Stimulated activated CD4-positive, alpha-beta T cell treated with anti-CD3 and anti-CD28 coated beads, Interleukin-2, amount 100 ng/mL, for 24 hours (primary cell): ENCODE results near the gene SLC10A7.

Experiments used
- DNase-seq, 2 donors: peaks; one replicate each; pipeline ENCODE4 v3.0.0-alpha.2; 2020

Gene SLC10A7

DNA sequence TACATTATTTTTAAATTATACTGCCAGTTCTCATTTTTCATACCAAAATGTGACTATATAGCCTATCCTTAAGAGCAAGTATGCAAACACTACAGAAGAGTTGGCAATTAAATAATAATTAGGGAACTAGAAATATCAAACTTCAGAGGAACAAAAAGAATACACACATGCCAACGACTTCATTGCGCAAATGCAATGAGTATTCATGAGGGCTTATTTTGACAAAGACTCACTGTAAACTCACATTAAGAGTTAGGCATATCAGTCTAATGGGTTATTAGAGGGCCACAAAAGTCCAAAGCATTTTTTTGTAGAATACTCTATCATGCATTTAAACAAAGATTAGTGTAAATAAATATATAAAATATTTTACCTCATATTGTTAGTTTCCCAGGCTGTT is 31.6 kb downstream of the SLC10A7 start:
- no peak for DNase-seq

DNA sequence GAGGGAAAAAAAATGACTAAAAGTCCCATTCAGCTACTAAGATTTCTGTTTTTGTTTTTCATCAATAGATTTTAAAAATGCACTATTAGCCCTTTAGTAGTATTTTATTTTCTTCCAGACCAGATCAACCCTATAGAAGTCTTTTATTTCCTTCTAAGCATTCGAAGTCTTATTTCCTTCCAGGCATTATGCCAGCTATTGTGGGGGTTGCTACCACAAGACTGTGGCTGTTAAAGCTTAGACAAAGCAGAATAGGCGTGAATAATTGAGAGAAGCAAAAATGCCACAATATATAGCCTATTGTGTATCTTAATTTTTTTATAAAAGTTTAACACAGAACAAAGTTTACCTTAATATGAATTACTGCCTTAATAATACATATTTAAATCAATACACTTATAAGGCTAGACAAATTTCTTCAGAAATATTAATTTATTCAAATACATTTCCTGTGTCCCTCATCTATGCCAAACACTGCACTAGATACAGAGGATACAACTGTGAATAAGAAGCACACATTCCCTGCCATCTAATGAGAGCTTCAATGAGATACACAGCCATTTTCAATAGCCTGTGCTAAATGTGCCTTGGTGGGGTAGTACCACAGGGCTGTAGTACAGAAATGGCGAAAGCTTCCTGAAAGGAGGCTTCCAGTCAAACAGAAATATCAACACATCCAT is 33.1 kb downstream of the SLC10A7 start:
- no peak for DNase-seq

DNA sequence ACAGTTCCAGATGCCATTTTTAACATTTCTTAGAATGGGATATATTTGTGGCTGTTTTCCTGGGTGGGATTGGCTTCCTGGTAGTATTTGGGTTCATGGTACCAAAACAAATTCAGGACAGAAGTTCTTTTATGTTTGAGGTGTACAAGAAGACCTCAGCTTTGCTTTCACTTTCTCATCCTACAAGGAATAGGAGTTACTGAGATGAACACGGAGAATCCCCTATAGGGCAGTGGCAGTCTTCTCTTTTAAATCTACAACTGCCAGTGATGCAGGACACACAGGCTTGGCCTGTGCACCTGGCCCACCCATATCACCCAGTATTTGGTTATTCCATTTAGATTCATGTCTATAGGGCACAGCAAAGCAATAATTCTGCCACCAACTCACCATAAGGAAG is 35.2 kb downstream of the SLC10A7 start:
- no peak for DNase-seq

DNA sequence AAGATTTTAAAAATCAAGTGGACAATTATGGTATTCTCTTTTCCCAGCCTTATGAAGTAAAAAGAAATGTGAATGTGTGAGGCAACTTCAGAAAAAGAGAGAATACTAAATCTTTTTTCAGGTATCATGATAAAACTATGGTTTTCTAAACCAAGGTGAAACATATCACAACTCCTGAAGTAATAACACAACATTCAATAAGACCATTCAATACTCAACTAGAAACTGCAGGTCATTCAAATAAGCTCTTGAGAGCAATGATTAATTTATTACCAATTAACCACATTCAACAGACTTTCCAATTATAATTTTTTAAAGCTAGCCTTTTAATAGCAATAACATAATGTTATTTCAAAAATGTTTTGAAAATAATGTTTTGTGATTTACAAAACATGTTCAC is 35.8 kb downstream of the SLC10A7 start:
- no peak for DNase-seq

DNA sequence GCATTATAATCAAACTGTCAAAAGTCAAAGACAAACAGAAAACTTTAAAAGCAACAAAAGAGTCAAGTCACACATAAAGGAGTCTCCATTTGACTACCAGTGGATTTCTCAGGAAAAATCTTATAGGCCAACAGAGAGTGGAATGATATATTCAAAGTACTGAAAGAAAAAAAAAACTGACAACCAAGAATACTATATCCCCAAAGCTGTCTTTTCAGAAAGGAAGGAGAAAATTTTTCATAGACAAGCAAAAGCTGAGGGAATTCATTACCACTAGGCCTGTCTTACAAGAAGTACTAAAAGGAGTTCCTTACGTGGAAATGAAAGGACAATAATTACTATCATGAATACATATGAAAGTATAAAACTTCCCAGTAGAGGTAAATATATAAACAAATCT is 39.0 kb downstream of the SLC10A7 start:
- no peak for DNase-seq

DNA sequence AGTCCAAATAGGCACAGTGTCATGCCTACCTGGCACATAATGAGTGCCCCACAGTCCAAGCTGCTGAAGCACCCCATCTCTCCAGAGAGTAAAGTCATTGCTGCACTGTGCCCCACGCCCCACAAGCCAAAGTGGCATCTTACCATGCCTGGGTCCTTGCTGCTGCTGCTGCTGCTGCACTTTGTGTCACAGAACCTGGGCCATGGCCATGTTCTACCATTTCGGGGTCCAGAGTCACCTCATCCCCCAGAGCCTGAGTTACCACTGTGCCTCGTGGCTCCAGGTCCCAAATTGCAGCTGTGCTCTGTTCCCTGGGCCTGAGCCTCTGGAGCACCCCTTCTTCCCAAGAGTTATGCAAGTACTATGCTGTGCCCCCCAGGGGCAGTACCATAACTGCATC is 40.5 kb downstream of the SLC10A7 start:
- no peak for DNase-seq

DNA sequence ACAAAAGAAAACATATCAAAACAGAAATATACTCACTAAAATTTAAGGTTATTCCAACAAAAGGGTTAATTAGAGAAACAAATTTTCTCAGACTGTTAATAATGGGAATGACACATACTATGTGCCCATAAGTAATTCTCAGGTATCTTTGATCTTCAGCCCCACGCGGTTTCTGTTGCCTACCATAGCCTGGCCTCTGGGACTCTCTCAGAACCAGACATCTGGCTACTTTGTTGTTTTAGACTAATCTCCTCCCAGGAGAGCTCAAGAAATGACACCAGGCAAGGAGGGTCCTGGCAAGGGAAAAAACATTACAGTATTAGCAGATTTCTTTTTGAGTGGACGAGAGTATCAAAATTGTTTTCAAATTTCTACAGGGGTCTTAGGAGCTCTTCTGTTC is 43.7 kb downstream of the SLC10A7 start:
- no peak for DNase-seq

DNA sequence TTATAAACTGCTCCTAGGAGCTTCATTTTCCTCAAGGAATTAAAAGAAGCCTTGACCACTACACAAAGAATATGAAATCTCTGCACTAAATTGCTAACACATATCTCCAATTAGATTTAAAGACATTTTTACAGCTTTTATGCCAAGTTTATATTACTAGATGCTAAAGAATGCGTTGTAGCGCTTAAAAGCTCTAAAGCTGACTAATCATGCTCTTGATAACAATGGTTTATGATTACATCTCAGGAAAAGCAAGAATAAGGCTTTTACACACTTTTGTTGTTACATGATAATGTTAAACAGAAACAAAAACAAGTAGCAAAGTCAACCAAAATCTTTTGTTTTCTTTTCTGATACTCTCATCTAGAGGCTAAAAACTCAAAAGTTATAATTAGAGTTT is 44.7 kb downstream of the SLC10A7 start:
- DNase-seq = no peak

DNA sequence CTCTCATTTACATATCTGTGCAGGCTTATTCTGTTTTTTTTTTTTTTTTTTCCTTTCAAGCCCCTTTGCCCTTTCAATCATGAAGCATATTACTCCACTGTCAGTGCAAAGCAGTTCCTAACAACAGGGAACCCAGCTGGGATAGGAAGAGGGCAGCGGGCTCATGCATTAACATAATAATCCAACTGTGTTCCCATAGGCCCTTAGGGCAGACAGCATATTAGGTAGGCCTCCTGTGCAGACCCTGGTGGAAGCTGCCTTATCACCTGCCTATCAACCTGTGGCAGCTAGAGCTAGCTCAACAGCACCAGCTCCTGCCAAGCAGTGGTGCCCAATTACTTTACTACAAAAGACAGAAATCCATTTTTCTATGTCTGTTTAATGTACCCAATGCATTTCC is 49.3 kb downstream of the SLC10A7 start:
- DNase-seq = no peak

DNA sequence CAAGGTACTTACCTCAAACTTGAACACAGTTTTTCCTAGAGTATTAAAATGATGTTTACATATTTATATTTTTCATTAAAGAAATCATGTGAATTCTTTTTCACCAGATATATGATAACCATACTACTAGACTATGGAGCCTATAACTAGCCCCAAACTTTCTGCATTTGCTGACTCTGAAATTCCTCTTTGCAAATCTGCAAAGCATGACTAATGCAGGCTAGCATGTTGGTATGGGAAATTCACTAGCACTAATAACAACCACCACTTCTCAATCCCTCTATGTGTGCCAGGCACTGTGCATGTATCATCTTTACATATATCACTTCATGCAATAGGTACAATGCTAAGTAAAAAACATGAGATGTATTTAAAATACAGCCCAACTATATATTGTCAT is 51.1 kb downstream of the SLC10A7 start:
- DNase-seq = no peak

DNA sequence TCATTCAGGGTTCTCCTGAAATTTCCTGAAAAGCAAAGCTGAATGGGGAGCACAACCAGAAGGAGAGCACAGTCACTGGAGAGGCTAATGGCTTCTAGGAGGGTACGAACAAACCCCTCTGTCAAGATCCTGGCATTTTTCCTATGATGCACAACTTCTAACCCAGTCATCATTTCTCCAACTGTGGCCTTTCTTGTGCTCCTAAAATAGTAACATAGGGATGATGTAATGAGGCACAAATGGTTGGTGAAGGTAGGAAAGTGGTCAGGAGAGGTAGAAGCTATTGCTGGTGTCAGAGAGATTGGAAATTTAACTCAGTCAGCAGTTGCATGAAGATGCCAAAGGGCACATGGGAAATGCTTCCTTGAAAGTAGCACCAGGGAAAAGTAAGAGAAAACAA is 52.7 kb downstream of the SLC10A7 start:
- DNase-seq = no peak

DNA sequence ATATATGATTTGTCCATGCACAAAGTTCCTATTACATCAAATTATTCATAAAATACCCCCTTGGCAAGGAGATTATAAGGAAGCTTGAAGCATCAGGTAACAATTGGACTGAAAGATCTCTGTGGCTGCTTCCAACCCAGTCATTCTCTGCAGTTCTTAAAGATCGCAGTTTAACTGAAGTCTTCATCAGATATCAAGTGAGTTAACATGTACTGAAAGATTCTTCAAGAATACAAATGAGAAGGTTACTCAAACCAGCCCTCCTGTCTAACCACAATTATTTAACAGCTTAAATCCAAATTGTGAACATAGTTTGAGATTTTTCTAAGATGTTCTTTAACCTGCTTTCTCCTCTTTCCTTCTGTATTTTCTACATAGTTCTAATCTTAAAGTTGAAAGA is 56.1 kb downstream of the SLC10A7 start:
- no peak for DNase-seq

DNA sequence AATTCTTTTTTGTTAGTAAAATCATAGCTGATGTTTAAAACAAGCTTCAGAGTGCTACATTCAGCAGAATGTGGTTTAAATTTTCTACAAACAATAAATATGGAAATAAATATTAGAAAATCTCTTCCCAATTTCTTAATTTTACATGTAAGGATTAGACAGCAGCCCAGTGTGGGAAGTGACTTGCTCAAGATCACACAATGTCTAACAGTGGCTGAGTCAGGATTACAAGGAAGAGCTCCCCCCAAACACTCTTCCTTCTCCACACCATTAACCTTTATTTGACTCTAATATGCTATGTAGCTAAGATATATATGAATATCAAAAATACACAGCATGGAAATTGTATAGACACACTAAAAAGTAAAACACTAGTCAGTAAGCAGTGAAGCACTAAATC is 59.5 kb downstream of the SLC10A7 start:
- DNase-seq = no peak

DNA sequence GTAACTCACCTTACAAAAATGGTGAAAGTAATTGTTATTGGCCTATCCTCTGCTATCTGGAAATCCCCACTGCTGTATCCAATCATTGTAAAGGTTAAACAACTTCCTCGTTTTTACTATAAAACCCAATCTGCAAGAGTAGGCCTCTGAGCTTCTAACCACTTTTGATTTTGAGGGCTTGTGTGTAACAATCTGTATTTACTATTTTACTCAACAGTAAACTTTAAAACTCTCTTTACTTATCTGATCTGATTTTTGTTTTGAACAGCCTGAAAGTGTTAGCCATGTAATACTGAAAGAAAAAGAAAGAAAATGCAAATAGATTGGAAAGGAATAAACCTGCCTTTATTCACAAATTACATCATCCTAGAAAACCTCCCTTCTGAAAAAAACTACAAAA is 63.1 kb downstream of the SLC10A7 start:
- no peak for DNase-seq

DNA sequence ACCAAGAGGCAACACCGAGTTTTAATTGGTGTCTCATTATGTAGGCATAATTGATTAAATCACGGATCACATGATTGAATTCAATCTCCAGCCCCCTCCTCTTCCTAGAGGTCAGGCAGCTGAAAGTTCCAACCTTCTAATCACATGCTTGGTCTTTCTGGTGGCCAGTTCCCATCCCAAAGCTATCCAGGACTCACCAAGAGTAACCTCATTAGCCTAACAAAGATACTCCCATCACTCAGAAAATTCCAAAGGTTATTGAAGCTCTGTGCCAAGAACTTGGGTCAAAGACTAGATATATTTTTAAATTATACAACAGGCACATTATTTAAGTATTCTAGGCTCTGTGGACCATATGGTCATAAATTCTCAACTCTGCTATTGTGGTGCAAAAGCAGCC is 65.1 kb downstream of the SLC10A7 start:
- no peak for DNase-seq

DNA sequence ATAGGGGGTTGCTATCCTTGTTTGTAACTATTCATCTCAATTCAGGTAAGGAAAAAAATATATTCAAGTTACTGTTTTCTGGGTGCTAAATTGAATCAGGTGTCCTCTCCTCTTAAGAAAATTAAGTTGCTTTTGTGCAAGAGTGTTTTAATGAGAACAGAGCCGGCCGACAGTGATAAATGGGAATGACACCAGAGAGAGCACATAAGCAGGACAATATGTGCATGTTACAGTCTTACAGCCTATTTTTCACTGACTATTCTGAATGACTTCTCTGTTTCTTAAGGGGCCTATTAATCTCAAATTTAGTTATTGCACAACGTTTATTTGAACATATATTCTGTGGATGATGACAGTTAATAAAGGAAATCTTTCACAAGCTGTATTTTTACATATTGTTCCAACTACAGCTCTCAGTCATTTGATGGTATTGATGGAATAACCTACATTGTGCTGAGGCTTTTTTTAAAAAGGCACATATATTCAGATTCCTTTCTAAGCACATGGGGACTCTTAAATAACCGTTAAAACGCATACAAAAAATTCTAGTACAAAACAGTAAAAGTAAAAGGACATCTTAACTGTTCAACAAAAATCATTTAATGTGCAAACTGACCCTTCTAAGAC is 68.4 kb downstream of the SLC10A7 start:
- DNase-seq = no peak

DNA sequence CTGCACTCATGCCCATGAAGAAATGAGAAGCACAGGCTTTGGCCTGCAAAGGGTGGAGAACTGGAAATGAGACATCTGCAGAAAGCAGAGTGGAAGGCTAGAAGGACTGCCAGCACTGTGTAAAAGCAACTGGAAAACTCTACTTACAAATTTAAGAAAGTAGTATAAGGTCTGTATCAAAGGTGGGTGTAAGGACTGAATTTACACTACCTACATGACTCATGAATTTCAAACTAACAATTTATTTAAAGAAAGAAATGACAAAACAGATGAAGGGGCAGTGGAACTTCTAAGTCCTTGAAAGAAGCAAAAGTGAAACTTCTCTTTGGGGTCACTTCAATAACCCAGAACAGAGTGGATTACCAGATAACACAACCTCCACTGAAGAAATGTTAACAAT is 71.2 kb downstream of the SLC10A7 start:
- DNase-seq = no peak

DNA sequence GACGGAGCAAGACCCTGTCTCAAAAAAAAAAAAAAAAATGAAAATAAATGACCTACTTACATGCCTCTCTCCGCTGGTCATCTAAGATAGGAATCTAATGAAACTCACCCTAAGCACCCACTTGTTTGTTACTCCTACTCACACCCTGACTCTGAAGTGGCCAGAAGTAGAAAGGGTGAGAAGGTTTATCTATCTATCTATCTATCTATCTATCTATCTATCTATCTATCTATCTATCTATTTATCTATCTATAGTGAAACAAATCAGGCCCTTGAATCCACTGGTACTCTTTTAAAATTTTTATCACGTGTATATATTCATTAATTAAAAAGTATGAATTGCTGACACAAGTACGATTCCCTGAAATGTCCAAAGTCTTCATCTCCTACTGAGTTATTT is 75.2 kb downstream of the SLC10A7 start:
- no peak for DNase-seq

DNA sequence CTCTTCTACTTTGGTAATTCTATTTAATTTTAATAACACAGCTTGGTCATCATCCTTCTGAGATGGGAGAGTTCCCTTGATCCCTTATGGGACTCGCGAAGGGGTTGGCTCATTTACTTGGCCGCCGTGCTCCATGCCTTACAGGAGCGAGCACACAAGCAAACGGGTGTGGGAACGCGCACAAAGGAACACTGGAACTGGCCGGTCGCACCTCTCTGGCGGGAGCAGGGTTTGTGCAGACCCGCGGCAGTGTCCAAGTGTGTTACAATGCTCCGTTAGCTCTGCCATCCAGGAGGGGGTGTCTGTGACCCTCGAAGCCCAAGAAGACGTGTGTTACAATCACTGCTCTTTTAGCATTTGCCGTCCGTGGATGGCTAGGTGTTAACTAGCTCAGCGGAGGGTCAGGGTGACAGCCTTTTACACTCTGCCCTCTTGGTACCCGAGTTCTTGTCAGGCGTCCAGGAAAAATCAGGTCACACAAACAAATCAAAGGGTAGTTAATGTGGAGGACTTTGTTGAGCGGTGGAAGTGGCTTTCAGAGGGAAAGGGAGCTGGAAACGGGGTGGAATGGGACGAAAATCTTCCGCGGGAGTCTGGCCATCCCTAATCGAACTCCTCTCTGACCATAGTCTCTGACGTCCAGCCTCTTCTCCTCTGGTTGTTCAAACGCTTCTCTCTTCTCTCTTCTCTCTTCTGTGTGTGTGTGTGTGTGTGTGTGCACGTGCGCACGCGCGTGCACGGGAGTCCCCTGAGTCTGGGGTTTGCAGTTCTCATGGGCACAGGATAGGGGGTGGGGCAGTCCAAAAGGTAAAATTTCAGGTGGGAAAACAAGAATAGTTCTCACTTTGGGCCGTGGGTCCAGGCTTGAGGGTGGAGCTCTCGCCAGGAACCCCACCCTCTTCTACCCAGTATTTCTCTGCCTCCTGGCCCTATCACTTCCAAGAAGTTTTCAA is 76.3 kb downstream of the SLC10A7 start:
- DNase-seq = no peak

DNA sequence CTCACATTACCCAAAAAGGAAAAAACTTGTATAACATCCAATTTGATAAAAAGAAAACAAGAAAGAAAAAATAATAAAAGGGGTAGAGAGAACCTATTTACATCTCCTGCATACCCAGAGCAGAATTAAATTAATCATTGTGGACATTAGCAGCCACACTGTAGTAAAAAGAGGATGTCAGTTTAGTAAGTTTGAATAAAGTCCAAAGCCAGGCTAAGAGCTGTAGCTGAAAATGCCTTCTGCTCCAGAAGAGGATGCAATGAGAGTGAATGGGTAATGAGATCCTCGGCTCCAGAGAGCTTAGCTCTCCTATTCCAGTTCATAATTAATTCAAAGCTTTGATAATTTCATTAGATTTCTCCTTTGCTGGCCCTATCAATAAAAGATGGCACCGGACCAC is 78.2 kb downstream of the SLC10A7 start:
- DNase-seq = no peak

DNA sequence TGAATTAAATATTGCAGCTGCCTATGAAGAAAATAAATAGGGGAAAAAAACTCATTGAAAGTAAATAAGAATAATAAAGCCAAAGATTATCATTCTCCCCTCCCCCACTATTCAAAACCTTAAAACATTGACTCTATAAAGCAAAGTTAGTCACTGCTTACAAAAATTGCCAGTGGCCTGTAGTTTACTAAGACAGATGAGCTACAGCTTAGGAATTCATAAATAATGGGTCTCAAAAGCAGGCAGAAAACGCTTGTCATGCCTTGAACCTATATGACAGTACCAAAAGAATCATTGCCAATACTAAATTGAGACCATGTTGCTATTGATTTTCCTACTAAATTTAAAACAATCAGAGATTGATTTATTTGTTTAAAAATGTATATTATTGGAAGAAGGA is 78.9 kb downstream of the SLC10A7 start:
- no peak for DNase-seq

DNA sequence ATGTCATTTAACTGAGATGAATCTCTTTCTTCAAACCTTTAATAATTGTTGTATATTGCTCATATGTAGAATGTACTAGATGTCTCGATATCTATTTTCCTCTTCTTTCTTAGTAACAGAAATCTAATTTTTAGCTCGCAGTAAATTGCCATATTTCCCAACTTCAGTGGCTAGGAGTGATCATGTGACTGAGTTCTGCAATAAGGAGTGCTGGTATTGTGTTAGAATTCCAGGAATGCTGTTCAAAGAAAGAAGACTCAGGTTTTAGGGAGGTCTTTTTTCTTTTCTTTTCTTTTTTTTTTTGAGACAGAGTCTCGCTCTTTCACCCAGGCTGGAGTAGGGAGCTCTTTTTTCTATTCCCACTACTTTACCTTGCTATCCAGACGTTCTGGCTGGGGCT is 81.7 kb downstream of the SLC10A7 start:
- no peak for DNase-seq

DNA sequence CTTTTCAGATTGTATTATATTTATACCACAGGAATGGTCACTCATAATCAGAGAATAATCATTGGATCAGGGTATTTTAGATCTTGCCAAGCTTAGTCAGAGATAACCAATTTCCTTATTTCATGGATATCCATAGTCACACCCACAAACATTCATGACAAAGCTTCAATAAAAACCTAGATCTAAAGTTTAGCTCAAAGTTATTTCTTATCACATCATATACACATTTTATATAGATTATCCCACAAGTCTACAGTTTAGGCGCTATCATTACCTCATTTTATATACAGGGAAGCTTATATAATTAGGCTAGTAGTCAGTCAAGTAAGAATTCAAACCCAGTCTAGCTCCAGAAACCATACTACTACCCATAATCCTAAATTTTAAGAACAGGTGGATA is 82.3 kb downstream of the SLC10A7 start:
- DNase-seq = no peak

DNA sequence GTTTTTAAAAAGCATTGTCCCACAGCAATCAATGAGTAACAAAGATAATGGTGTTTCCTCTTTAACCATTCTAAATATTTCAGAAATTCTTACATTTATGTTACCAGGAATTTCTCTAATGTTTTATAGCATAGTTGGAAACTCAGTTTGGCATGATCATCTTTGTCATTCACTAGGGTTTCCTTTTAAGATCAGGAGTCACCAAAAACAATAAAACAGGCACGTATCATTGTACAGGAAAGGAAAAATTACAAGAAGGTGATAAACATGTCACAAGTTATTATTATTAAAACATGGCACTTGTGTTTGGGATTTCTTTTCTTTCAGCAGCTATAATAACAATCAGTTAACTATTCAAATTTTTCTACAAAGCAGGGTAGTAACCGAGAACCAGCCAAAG is 84.0 kb downstream of the SLC10A7 start:
- no peak for DNase-seq
